ENCODE data around the gene BTLA. TPM values are rescaled to one million over a fixed set of nuclear protein-coding genes. Genes with fewer than 3 reads are reported as not detected.

The BTLA gene
- total and polyA plus RNA-seq, 10 of the 15 experiments (the other 5 are each of a cell fraction or from before 2014, with no cell fraction given) = 55.4 to 134 (median 84.2) TPM

GRCh38 chr3:112467539-112467938, 31.7 kb downstream of the BTLA start:
- H3K27ac ChIP-seq (ENCODE audit: control insufficient read depth, insufficient read depth) = no peak overlapping the region
- no peak overlapping the region for H3K9ac ChIP-seq (ENCODE audit: control insufficient read depth, insufficient read depth, low read length)
- H3K4me2 ChIP-seq (ENCODE audit: control insufficient read depth, insufficient read depth) = no peak overlapping the region
- H4K20me1 ChIP-seq (ENCODE audit: control insufficient read depth, insufficient read depth) = no peaks in the 10 kb centered on the region
- H2AFZ ChIP-seq (ENCODE audit: control insufficient read depth, low read depth, low read length) = no peak overlapping the region
- SMC1A ChIA-PET (ENCODE audit: uncharacterized antibody, unreplicated experiment) = interaction anchor here (0.9 to 7.2 kb wide), 8 partner anchors 12 to 134 kb away, joined by 3 to 93 read pairs (median 4); partner anchors contain the start of gene CD200
- DNase-seq (ENCODE audit: low read depth, low spot score) (no peak), ATAC-seq (no peak), FAIRE-seq (no peak)
- BruUV-seq (replicated peaks) = no TSS peak
- POLR2A ChIA-PET = interaction anchor here (0.9 kb wide), 1 partner anchor 23 kb away, joined by 4 read pairs; no protein-coding TSS in a partner anchor
- peaks cover 36% of the 10 kb centered on the region for H3K79me2 ChIP-seq (ENCODE audit: control insufficient read depth, insufficient read depth, low read length)
- in situ Hi-C loops (cut with MboI) = no loop called here
- no peaks in the 10 kb centered on the region for H3K27me3 ChIP-seq (replicated peaks in 1 of 2; ENCODE audit: control insufficient read depth in 2 of 2, insufficient read depth in 2 of 2, low read length in 1 of 2)
- CTCF ChIA-PET = interaction anchor here (2.3 kb wide), 1 partner anchor 11 kb away, joined by 7 read pairs; no protein-coding TSS in a partner anchor
- RAD21 ChIA-PET (ENCODE audit: unreplicated experiment) = interaction anchor here (1.0 to 15.4 kb wide), 3 partner anchors 11 to 134 kb away, joined by 3 to 262 read pairs (median 4); partner anchors contain the start of gene BTLA
- peaks cover 6 to 45% of the 10 kb centered on the region in 2 experiments for H3K36me3 ChIP-seq (ENCODE audit: control insufficient read depth in 2 of 2, insufficient read depth in 2 of 2, low read length in 1 of 2)
- no peak overlapping the region for H3K4me3 ChIP-seq
- WGBS (ENCODE audit: insufficient coverage, insufficient replicate concordance, low lambda C conversion rate, missing lambda C conversion rate) = 48% methylated on average over 1 of the region's 1 CpG
- H3K9me3 ChIP-seq (replicated peaks; ENCODE audit: control insufficient read depth, insufficient read depth, low read length) = peaks cover 13% of the 10 kb centered on the region
- intact Hi-C loops (cut with micrococcal nuclease; ENCODE audit: unreplicated experiment) = no loop called here
- H3K4me1 ChIP-seq (ENCODE audit: control insufficient read depth, insufficient read depth, low read length) = peaks cover 37% of the 10 kb centered on the region
- TF ChIP-seq ZBTB11 (CRISPR knock-in tag; IDR thresholded peaks at IDR 0.05) (no peak), ZZZ3 (IDR thresholded peaks at IDR 0.05; ENCODE audit: control insufficient read depth, insufficient read length, low read depth) (no peak), CREM (IDR thresholded peaks at IDR 0.05; ENCODE audit: low read depth) (no peak), REST (IDR thresholded peaks at IDR 0.05; ENCODE audit: low read depth, low read length) (no peak), TBL1XR1 (IDR thresholded peaks at IDR 0.05; ENCODE audit: low read depth, low read length) (no peak), FOS (IDR thresholded peaks at IDR 0.05; ENCODE audit: borderline replicate concordance, extremely low read depth, insufficient read length) (no peak), IRF4 (IDR thresholded peaks at IDR 0.05; ENCODE audit: low read depth, low read length) (no peak), CBFB (IDR thresholded peaks at IDR 0.05; ENCODE audit: low read depth) (no peak), POLR2AphosphoS2 (IDR thresholded peaks at IDR 0.05; ENCODE audit: low read depth, low read length) (no peak), ZNF207 (IDR thresholded peaks at IDR 0.05; ENCODE audit: borderline replicate concordance) (no peak), HDGF (IDR thresholded peaks at IDR 0.05) (no peak)
